GM19395 (cell line): ENCODE results near the gene EIF5.
"Not testable (repeated sequence)": the region's sequence is repeated elsewhere in the genome, so short reads cannot be mapped to it uniquely, and the experiment has no call there.

Experiments
- ATAC-seq: cut with Tn5 transposase; IDR thresholded peaks from one replicate; pipeline ENCODE4 v1.9.1; 2021; ENCODE audit warnings: mild to moderate bottlenecking, moderate library complexity; ENCODE audit not compliant: unreplicated experiment

EIF5 gene

DNA sequence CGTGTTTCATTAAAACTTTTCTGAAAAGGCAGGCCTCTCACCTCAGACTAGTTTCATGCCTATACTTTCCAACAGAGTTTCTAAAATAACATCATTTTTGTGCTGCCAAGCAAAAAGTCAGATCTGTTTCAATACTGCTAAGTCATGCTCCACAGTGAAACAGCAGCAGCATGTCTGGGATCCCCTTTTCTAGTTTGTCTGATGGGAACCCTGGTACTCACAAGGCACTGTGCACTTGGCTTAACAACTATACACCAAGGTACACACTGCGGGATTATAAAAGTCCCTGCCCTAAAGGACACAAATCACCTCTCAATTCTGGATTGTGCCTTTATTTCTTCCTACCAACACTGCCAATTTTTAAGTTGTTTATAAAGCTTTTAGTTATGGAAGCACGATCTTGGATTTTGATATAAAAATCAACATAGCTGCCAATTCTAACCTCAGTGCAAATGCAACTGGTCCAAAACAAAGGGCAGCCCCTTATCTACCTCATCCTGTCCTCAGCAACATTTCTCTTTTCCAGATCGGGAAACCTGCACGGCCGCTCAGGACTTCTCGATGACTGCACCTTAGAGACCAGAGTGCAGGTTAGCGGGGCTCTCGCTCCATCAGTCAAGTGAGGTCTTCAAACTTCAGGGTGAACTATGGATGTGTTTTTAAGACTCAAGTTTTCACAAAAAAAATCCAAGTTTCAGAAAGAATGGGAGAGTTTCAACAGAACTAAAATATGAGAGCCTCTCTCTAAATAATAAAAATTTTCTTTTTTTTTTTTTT, 1.7 kb upstream of the EIF5 start:
- ATAC-seq: no peak

DNA sequence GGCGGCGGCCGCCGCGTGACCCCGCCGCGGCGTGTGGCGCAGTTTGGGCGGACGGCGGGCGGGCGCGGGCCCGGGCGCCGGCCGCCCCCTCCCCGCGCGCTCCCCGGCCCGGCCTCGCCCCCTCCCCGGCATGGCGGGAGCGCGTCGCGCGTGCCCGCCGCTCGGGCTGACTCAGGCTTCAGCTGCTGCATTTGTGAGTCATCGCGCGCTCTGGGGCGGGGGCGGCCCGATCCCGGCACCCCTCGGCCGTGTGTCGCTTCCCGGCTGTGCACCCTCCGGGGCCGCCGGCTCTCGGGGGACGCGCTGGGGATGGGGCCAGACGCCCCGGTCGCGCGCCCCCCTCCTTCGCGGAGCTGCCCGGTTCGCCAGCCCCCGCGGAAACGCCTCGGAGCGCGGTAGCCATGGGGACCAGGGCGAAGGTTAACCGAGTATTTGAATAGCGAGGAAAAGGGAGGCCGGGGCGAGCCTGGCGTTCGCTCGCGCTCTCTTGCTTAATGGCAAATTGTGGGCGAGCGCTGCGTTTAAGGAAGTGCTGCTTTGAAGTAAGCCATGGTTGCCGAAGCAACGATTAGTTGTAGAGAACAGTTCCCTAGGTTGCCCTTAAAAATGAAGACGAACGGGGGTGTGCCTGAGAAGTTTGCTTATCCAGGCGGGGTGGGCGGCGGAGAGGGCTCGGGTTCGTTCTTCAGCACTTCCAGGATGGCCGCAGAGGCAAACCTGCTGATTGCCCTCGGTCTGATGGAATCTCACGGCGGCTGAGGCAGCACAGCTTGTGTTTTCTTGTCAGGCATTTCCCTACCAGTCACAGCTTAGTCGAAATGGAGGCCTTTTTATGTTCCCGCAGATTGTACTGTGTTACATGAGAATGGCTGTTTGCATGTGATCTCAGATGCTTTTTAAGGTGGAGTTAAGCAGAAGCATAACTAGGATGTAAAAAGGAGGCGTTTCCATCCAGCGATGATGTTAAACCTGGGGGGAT, 896 bp downstream of the EIF5 start:
- peak; percentile 15 for ATAC-seq

DNA sequence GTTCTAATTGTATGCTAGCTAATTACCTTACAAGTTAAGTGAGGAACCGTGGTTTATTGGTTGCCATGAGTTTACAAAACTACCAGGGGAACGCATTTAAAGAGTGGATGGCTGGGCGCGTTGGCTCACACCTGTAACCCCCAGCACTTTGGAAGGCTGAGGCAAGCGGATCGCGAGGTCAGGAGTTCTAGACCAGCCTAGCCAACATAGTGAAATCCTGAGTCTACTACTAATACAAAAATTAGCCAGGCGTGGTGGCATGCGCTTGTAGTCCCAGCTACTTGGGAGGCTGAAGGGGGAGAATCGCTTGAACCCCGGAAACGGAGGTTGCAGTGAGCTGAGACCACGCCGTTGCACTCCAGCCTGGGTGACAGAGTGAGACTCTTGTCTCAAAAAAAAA, 2.2 kb downstream of the EIF5 start:
- ATAC-seq: no peak

DNA sequence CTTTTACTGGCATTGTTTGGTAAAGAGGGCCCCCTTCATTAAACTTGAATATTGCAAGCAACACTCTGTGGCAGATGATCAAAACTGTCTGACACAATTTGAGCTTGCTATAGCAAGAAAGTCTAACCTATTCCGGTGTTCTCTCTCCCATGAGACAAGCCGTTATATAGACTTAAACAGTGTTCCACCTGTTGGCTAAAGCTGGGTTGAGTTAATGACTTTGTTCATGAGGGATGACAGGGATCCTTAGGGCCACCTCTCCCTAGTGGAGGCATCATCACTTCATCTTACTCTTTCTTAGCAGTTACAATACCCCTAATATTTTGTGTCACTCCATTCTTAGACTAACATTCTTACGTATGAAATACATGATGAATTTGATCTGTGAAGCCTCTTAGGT, 3.8 kb downstream of the EIF5 start:
- ATAC-seq: no peak

DNA sequence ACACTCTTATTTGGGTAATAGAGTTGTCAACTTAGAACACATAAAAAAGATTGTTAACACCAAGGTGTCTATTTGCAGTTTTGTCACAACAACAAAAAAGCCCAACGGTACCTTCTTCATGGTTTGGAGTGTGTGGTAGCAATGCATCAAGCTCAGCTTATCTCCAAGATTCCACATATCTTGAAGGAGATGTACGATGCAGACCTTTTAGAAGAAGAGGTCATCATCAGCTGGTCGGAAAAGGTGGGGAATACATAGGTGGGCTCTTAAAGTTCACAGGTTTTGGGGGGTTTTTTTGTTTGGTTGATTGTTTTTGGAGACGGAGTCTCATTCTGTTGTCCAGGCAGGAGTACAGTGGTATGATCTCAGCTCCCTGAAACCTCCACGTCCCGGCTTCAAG, 5.5 kb downstream of the EIF5 start:
- ATAC-seq: no peak

DNA sequence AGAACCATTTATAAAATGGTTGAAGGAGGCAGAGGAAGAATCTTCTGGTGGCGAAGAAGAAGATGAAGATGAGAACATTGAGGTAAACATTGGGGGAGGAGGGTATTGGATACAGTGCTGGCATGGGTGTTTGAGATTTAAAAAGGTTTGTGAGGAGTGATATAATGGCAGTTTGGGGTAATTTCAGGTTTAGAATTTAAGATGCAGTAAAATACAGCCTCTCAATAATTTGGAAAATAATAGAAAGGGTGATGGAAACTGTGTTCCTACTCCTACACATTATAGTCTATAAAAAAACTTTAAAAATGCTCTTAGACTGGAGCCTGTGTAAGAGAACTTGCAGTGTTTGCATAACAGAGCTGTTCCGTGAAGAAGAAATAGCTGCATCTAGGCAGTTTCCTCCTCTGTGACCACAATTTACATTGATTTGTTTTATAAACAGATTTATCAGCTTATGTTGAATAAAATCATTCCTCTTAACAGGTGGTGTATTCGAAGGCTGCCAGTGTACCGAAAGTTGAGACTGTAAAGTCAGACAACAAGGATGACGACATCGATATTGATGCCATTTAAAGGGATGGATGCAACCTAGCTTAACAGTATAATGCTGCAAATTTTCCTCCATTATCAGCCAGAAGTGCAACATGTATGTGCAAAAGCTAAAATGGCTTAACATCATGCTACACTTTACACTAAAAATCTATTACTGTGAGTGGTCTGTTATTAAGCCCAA, 6.6 kb downstream of the EIF5 start:
- ATAC-seq: no peak

DNA sequence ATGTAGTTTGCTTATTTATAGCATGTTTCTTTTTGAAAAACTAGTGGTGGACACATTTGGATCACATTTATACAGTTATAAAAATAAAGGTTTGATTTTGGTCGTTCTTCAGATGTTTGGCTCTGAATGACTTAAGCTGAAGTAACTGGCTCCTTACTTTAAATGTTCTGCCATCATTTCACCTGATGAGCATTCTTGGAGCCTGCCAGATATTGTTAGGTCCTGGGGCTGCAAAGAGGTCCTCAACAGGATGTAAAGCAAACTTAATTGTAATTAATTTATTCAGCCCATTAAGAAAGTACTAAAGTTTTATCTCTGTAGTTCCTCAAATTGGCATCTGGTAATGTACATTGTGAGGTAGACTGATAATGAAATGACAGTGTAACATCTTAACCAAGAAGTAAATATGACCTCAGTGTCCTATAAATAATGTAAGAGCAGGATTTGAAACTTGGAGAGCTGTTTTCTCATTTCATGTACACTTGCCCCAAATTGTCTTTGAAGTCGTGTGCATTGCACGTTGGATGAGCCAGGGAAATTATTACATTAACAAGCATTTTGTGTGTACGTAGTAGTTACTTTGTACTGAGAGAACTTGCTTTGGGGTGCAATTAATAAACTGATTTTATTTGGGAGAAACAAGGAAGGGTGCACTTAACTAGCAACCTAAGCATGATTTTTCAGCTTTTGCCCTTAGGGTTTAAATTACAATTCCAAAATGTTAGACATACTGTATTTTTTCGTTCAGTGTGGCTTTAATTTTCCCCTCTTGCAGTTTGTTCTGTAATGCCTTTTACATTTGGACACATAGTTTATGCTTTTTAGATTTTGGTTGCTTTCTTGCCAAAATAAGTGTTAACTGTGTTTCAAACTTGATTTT, 7.5 kb downstream of the EIF5 start:
- ATAC-seq: no peak

DNA sequence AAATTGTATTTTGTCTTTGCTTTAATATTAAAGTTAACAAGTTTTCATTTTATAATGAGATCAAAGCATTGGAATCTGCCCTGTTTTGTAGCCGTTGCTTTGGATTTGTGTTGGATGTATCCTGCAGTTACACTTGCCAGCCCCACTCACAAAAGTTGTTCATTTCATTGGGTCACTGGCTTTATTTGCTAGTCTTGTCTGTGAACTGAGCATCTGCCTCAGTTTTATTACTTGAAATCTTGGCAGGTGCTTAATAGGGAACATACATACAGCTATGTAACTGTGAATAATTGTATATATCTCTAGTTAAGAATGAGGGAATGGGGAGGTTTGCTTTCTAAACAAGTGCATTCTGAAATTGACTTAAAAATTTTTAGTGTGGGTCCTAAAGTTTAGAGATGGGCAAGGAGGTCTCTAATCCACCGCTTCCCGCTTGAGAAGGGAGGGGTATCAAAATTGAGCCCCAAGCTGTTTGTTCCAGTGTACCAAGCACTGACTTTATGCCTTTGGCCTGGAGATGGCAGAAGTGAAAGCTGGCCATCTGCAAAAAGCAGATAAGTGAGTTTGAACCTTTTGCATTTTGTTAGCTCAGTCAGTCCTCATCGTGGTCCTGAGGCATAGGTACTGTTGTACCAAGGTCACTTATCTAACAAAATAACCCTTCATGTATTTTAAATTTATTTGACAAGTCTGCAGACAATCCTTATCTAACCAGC, 9.3 kb downstream of the EIF5 start:
- no peak for ATAC-seq

DNA sequence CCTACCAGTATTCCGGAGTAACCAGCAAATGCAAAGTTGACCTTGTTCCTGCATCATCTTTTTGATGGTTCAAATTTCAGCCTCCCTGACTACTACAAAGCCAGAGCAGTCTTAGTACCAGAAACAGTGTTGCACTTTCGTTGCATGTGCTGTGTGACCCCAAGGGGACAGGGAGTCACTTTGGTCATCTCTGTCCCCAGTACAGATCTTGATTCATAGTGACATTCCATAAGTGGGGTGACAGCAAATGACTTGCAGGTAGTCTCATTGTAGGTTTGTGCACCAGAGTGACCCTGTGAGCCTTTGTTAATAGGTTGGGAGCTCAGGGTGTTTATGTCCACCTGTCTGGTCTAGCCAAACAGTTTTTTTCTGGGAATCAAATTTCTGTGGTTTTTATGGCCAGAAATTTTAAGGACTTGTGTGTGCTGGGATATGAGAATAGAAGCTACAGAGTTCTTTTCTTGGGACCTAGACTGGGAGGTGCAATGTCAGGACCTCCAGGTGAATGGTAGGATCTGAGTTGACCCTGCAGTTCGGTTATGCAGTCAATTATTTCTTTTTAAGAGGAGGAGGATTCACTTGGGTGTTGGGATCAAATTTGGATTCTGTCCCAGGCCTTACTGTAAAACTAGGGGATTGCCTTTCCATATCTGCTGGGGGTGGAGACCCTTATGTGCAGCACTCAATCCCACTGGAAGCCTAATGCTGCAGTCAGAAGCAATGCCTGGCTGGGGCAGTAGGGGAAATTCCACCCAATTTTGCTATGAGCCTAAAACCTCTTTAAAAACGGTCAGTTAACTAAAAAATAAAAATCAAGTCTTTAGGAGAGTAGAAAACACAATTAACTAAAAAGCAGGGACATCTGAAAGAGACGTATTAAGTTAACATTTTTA, 10.1 kb downstream of the EIF5 start:
- ATAC-seq: no peak

DNA sequence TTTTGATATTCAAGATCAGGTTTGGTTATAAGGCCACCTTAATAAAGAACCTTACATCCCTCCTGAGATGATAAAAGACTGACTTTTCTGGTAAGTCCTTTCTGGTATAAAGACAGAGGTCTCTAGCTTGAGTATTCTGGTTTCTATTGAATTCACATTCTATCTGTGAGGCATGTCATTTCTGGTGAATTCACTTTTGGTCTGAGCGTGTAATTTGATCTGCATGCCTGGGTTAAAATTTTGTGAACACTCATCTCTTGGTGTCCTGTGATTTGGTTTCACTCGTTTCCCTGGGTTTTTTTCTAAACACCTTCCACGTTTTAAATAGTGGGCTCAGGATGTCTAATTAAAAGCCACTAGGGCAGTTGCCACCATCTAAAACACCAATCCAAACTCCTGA, 12.2 kb downstream of the EIF5 start:
- no peak for ATAC-seq

DNA sequence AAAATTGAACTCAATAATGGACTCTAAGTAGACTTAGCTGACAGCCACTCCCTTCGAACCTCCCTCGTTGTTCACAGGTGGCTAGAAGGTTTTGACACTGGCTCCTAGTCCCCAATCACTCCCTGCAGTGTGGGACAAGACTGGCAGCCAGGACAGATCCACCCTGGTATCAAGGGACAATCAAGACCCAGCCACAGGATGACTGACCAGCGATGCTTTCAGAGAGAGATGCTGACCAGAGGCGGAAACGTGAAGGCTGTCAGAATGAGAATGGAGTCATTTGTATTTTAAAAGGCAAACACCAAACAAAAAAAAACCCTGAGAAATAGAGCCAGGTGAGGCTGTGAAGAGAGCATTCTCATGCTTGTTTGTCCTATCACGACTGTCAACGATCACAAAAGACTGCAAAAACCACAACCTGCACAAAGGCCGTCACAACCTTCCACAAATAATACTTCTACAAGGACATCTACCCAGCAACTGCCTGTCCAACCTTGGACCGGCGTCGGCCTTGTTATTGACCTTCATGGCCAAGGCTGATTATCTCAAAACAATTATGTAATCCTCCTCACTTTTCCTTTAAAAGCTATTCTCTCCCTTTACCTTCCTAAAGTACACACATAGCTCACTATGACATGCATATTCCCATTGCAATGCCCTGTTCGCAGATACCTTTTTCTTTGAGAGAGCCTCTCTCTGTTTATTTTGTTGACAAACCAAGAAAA, 13.2 kb downstream of the EIF5 start:
- ATAC-seq: no peak

DNA sequence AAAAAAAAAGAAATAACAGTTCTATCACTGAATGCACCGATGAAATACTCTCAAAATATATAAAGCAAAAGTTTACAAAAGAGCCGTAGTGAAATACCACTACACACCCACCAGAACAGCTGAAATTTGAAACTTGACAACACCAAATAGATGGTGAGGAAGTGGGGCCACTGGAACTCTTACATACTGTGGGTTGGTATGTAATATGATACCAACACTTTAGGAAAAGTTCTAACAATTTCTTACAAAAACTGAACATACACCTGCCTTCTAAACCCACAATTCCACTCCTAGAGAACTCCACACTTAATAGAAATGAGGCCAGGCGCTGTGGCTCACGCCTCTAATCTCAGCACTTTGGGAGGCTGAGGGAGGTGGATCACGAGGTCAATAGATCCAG, 14.1 kb downstream of the EIF5 start:
- ATAC-seq: no peak

DNA sequence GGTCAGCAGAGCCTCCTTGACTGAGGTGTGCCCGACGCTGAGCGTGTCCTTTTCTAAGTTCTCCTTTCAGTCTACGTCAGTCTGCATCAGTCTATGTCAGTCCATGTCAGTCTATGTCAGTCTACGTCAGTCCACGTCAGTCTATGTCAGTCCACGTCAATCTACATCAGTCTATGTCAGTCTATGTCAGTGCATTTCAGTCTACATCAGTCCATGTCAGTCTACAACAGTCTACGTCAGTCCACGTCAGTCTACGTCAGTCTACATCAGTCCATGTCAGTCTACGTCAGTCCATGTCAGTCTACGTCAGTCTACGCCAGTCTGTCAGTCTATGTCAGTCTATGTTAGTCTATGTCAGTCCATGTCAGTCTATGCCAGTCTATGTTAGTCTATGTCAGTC, 15.9 kb downstream of the EIF5 start:
- no peak for ATAC-seq

DNA sequence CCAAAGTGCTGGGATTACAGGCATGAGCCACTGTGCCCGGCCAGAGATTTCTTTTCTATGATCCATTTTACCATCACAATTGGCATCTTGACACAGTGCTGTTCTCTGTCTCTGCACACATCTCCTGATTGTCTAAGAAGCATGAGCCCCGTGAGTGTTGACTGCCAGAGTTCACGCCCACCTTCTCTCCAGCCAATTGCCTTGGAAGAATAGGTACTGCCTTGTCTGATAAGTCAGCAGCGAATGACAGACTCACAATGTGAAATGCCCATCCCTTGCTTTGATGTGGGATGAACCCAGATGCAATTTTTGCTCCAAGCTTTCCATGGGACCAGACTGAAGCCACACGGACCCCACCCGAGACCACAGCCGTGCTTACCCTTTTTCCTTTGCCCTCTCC, 19.3 kb downstream of the EIF5 start:
- no peak for ATAC-seq

DNA sequence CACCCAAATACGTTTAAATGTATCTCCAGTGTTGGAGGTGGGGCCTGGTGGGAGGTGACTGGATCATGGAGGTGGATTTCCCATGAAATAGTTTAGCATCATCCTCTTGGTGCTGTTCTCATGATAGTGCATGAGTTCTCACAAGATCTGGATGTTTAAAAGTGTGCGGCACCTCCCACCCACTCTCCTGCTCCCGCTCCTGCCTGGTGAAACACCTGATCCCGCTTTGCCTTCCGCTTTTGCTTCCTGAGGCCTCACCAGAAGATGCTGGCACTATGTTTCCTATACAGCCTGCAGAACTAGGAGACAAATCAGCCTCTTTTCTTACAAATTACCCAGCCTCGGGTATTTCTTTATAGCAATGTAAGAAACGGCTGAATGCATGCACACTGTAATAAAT, 20.1 kb downstream of the EIF5 start:
- ATAC-seq: no peak

DNA sequence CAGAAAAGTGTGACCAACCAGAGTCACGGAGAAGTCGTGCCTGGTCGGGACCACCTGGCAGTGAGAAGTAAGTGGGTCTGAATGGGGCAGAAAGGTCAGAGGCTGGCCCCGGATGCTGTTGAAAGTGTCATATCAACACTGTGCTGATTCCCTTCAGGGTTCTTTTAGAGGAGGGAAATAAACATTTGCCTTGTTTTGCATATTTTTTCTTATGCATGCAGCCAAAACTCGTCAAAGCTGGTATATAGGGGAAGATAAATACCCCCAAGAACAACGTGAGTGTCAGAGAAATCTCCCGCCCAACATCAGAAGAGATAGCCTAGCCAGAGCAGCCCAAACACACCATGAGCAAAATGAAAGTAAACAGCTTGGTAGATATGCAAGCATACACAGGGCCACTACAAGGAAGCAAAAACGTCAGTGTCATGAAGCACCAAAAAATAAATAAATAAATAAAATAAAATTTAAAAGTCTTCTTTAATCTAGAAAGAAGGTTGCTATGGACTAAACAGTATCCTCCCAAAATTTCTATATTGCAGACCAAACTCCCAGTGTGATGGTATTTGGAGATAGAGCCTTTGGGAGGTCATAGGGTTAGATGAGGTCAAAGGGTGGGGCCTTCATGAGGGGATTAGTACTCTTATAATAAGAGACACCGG, 22.1 kb downstream of the EIF5 start:
- no peak for ATAC-seq

DNA sequence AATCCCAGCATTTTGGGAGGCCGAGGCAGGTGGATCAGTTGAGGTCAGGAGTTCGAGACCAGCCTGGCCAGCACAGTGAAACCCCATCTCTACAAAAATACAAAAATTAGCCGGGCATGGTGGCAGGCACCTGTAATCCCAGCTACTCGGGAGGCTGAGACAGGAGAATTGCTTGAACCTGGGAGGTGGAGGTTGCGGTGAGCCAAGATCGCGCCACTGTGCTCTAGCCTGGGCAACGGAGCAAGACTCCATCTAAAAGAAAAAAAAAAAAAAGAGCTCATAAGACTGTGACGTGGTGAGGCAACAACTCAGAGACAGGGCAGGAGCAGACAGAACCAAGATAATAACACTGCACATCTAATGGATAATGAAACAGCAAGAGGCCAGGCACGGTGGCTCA, 23.5 kb downstream of the EIF5 start:
- ATAC-seq: not testable (repeated sequence)

DNA sequence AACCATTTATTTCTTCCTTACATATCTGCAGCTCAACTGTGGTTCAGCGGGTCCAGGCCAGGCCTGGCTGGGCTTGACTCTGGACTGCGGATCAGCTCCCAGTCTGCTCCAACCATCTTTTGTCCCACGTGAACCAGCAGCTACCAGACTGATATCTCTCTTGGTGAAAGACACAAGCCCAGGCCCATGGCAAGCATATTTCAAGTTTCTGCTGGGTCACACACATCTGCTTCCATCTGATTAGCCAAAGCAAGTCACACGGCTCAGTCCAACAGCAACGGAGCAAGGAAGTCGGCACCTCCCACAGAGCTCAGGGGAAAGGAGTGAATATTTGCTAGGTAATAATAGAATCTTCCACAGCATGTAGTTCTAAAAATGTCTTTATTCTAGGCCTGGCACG, 26.5 kb downstream of the EIF5 start:
- ATAC-seq: no peak
